HG03520 (cell line): ENCODE data around the gene FSHB.
"Not testable (repeated sequence)": the region's sequence is repeated elsewhere in the genome, so short reads cannot be mapped to it uniquely, and the experiment has no call there.

Source experiments
- ATAC-seq: cut with Tn5 transposase; IDR thresholded peaks from one replicate; pipeline ENCODE4 v1.9.1; 2021; ENCODE audit warnings: mild to moderate bottlenecking, moderate library complexity; ENCODE audit not compliant: unreplicated experiment

FSHB gene

GRCh38 chr11:30230714-30231113 is at the start of gene FSHB:
Gene FSHB (plus strand): TSS chr11:30231014. CDS start chr11:30231903, 889 bp downstream.
- ATAC-seq = no peak

- no peak for ATAC-seq
Observed at GRCh38 chr11:30186748-30187147, 44.1 kb upstream of the FSHB start.

- ATAC-seq = no peak
Observed at GRCh38 chr11:30192620-30193019, 38.2 kb upstream of the FSHB start.

- peak; percentile 94 for ATAC-seq
Observed at GRCh38 chr11:30196400-30197206, 34.2 kb upstream of the FSHB start.

DNA sequence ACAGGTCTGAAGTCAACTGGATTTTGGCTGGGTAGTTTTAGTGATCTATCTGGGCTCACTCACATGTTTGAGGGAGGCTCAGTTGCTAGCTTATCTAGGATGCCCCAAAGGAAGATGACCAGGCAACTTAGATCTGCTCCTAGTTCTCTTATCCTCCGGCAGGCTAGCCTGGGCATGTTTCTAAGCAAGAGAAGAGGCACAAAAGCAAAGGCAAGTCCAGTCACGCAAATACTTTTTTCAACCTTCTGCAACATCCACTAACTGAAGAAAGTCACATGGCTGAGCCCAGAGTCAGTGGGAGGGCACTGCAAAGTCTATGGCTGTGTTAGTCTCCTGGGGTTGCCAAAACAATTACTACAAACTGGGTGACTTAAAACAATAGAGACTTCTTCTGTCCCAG is 32.9 kb upstream of the FSHB start:
- ATAC-seq = no peak

DNA sequence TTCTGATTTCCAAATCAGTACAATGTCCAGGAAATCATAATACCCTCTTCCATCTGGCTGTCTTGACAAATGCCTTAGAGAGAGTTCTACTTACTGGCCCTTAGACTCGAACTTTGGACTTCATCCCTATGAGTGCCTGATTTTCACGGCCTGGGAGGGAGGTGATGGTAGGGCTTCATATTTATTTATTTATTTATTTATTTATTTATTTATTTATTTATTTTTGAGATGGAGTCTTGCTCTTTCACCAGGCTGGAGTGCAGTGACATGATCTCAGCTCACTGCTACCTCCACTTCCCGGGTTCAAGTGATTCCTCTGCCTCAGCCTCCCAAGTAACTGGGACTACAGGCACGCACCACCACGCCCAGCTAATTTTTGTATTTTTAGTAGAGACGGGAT is 27.8 kb upstream of the FSHB start:
- not testable (repeated sequence) for ATAC-seq

DNA sequence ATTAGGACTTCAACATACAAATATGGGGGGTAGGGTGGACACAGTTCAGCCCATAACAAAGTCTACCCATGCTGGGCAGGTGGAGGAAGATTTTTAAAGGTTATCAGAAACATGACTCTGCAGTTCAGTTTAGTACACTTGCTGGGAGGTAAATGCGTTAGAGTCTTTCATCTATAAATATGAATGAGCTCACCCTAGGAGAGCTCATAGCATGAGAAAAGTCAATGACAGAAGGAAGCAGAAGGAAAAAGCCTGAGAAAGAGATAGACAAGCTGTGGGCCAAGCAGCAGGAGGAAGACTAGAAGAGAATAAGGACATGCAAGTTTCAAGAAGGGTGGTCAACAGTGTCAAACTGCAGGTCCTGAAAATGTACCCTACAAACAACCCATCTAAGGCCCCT is 27.0 kb upstream of the FSHB start:
- no peak for ATAC-seq

DNA sequence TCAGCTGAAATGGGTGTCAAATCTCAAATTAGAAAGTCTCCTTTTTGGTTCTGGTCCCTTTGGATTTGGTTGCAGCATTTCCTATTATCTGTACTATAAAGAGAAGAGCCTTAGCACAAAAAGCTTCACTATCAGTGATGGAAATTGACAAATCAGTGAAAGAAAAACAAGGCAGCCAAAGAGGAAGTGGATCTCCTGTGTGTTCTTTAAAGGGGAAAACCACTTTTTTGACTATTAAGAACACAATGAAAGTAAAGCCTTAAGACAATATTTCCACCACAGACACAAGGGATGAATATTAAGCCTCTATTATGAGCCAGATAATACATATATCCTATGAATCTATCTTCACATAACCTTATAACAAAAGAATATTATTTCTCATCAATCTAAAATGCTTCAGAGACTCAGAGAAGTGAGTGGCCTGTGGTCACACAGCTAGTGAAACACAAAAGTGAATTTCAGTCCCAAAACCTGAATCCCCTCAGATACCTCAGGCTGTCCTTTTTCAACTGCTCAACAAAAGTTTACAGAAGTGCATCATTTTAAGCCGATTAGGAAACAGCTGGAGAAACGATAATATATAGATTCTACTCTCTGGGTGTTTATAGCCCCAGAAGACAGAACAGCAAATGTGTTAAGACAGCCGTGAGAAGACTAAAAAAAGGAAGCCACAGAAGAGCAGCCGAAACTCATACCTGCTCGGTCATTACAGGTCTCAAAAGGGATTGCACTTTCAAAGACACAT is 24.4 kb upstream of the FSHB start:
- peak; percentile 86 for ATAC-seq

DNA sequence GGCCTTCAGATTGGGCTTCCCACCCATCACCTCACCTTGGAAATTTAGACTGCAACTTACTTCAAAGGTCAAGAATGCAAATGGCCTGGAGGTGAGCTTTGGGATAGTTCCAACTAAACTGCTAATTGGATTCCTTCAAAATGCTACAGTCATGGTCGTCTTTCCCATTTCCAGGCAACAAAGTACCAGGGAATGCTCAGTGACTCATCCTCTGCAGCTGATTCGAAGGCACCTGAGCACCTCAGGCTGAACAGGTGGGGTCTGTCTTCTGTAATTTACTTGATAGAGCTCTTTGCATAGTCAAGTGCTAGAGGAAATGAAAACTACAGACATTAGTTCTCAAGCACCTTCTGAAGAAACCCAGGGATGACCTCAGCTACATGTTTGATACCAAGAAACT is 20.5 kb upstream of the FSHB start:
- no peak for ATAC-seq

DNA sequence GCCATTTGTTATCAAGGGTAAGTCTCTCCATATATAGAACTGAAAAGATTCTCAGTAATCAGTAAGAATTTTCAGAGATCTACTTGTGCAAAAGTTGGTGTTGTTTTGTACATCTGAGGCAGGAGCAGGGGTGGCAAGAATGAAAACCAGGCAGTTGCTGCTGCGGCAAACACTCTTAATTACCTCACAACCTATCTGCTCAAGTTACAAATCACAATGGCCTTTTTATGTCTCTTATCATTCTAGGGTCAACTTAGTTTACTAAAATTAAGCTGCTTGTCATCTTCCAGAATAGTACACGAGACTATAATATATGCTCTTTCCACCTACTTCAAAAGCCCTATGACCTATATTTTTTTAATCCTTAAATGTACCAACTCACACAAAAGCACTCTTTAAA is 14.3 kb upstream of the FSHB start:
- no peak for ATAC-seq

- ATAC-seq = no peak
Observed at GRCh38 chr11:30218278-30218677, 12.5 kb upstream of the FSHB start.

GRCh38 chr11:30225642-30226041 is 5.2 kb upstream of the FSHB start:
- ATAC-seq = no peak

GRCh38 chr11:30228323-30228884 is 2.4 kb upstream of the FSHB start:
- no peak for ATAC-seq

- no peak for ATAC-seq
Observed at GRCh38 chr11:30239025-30239424, 8.2 kb downstream of the FSHB start.

- ATAC-seq = no peak
Observed at GRCh38 chr11:30244265-30244664, 13.5 kb downstream of the FSHB start.

DNA sequence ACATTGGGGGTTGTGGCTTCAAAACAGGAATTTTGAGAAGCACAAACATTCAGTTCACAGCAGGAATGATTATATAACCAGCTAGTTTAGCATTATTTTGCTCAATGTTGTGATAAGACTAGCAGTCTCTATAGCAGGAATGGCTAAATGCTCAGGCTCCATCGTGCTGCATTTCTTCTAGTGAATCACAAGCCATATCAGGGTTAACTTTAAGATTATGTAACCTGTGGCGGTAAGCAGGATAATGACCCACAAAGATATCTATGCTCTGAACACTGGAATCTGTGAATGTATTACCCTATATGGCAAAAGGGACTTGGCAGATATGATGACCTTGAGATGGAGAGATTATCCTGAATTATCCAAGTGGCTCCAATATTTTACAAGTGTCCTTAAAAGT is 14.8 kb downstream of the FSHB start:
- no peak for ATAC-seq

DNA sequence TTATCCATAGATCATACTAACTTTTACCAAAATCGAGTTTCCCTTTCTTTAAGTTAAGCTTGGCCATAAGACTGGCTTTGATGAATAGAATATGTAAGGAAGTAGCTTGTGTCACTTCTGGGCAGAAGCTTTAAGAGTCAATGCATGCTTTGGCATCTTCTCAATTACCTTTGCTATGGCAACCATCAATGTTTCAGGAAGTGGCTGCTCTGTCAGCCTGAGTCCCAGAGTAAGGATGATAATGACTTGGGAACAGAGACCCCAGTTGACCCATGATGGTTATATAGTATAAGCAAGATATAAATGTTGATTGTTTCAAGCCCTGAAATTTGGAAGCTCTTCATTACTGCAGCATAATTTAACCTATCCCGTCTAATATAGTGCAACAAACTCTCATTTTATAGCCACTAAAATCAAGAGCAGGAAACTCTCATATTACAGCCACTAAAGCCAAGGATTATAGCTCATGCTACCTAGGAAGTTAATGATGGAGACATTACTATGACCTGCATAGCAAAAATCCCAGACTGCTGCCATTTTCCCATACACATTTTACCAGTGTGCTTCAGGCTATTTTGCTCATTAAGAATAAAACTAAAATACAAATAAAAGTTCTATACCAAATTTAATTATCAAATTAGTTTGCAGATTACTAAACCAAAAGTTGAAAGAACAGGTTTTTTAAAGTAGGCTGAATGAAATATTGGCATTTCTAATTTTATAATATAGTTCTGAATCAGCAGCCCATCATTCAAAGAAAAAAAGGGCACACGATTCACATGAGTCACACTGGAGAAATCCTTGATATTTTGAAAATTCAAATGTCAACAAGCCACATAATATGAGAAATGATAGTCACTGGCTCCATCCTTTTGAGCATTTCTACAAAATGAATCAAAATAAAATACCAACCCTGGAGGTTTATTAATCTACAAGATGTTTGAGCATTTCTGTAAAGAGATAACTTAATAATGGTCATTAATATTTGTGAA is 23.8 kb downstream of the FSHB start:
- no peak for ATAC-seq

DNA sequence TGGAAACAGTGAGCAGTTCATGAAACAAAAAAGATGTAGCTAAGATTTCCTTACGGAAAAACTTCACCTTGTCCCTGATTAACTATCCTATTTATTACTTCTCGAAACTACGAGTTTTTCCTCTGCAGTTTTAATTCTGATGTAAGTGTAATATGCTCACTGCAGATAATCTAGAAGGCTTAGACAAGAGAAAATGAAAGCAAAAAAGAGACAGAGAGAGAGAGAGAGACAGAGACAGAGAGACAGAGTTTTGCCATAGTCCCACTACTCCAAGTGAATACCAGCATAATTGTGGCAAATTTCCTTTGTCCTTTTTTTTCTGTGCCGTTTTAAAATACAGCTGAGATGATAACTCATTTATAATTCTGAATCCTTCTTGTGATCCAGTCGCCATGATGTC is 24.8 kb downstream of the FSHB start:
- ATAC-seq = no peak

- ATAC-seq = no peak
Observed at GRCh38 chr11:30257058-30257457, 26.2 kb downstream of the FSHB start.

- no peak for ATAC-seq
Observed at GRCh38 chr11:30258679-30259078, 27.9 kb downstream of the FSHB start.

GRCh38 chr11:30260813-30261212 is 30.0 kb downstream of the FSHB start:
- peak; percentile 63 for ATAC-seq
